ENCODE measurements around the gene BTBD9. TPM values are rescaled to one million over a fixed set of nuclear protein-coding genes. Genes with fewer than 3 reads are reported as not detected.

BTBD9 gene
- total and polyA plus RNA-seq, 2 donors (not counting 1 experiment from before 2014, with no cell fraction given), result 4.1 to 48.9 TPM

GRCh38 chr6:38564301-38564700 lies 75.4 kb downstream of the BTBD9 start:
- H3K9me3 Mint-ChIP-seq (ENCODE audit: insufficient read depth), result no peaks in the 10 kb centered on the region
- DNase-seq (no peak), ATAC-seq (ENCODE audit: low read depth) (no peak)
- no peak overlapping the region for H3K4me2 ChIP-seq (replicated peaks; ENCODE audit: low read depth, low read length, poor library complexity, severe bottlenecking)
- no peaks in the 10 kb centered on the region for H3K79me2 ChIP-seq (ENCODE audit: control insufficient read depth, insufficient read depth, low read length)
- intact Hi-C loops (cut with micrococcal nuclease), result no loop called here
- peaks cover 22% of the 10 kb centered on the region for H3K4me1 Mint-ChIP-seq
- no peak for TF ChIP-seq CTCF (IDR thresholded peaks at IDR 0.05)
- CTCF ChIA-PET, result interaction anchor here (0.7 to 1.5 kb wide), 3 partner anchors 10 to 15 kb away, joined by 3 to 5 read pairs (median 3); no protein-coding TSS in a partner anchor
- H3K27ac ChIP-seq (ENCODE audit: low read length in 2 of 2), result no peak overlapping the region
- no peak overlapping the region for H3K4me3 ChIP-seq (ENCODE audit: control extremely low read depth in 1 of 5, extremely low read depth in 1 of 5, insufficient read depth in 1 of 5, low read depth in 2 of 5, low read length in 4 of 5)
- no peak overlapping the region for H3K4me3 Mint-ChIP-seq
- H3K4me1 ChIP-seq (ENCODE audit: control insufficient read depth in 2 of 2, insufficient read depth in 2 of 2, low read length in 2 of 2), result peaks cover 6 to 8% of the 10 kb centered on the region in 2 donors
- H3K36me3 ChIP-seq (replicated peaks in 1 of 2; ENCODE audit: control extremely low read depth in 1 of 2, control insufficient read depth in 1 of 2, extremely low read depth in 1 of 2, insufficient read depth in 2 of 2, low read length in 1 of 2), result no peaks in the 10 kb centered on the region
- no peaks in the 10 kb centered on the region for H4K20me1 ChIP-seq (ENCODE audit: control insufficient read depth, insufficient read depth, low read length, poor library complexity, severe bottlenecking)
- H3K9me3 ChIP-seq (ENCODE audit: control extremely low read depth in 1 of 3, control insufficient read depth in 2 of 3, insufficient read depth in 1 of 3, low read length in 2 of 3), result peaks cover 0 to 2% (median 0%) of the 10 kb centered on the region in 3 donors
- H3K27ac Mint-ChIP-seq, result peak overlapping the region; percentile 23
- H3K27me3 ChIP-seq (replicated peaks in 1 of 4; ENCODE audit: control extremely low read depth in 1 of 4, control insufficient read depth in 3 of 4, insufficient read depth in 4 of 4, low read length in 3 of 4), result no peaks in the 10 kb centered on the region
- no peak overlapping the region for H3K9ac ChIP-seq (ENCODE audit: low read length)
- WGBS (ENCODE audit: insufficient coverage), result 60% methylated on average over 3 of the region's 4 CpGs
- H2AFZ ChIP-seq (ENCODE audit: insufficient read depth, low read depth, low read length, poor library complexity, severe bottlenecking), result no peak overlapping the region
- POLR2A ChIA-PET, result no interaction called here
- no peaks in the 10 kb centered on the region for H3K27me3 Mint-ChIP-seq

- CTCF ChIA-PET, result no interaction called here
- intact Hi-C loops (cut with micrococcal nuclease), result no loop called here
Measured at GRCh38 chr6:38555606-38556005, 84.1 kb downstream of the BTBD9 start.

More at GRCh38 chr6:38555606-38556005, 84.1 kb downstream of the BTBD9 start:
- Histone ChIP-seq H3K79me2 (ENCODE audit: control insufficient read depth, insufficient read depth, low read length) (peaks cover 3% of the 10 kb centered on the region), H3K4me2 (replicated peaks; ENCODE audit: low read depth, low read length, poor library complexity, severe bottlenecking) (no peak overlapping the region), H3K9me3 (ENCODE audit: control extremely low read depth in 1 of 3, control insufficient read depth in 2 of 3, insufficient read depth in 1 of 3, low read length in 2 of 3) (peaks cover 3 to 8% (median 6%) of the 10 kb centered on the region in 3 donors), H3K36me3 (replicated peaks in 1 of 2; ENCODE audit: control extremely low read depth in 1 of 2, control insufficient read depth in 1 of 2, extremely low read depth in 1 of 2, insufficient read depth in 2 of 2, low read length in 1 of 2) (no peaks in the 10 kb centered on the region), H2AFZ (ENCODE audit: insufficient read depth, low read depth, low read length, poor library complexity, severe bottlenecking) (no peak overlapping the region), H3K27me3 (replicated peaks in 1 of 4; ENCODE audit: control extremely low read depth in 1 of 4, control insufficient read depth in 3 of 4, insufficient read depth in 4 of 4, low read length in 3 of 4) (no peaks in the 10 kb centered on the region), H4K20me1 (ENCODE audit: control insufficient read depth, insufficient read depth, low read length, poor library complexity, severe bottlenecking) (no peaks in the 10 kb centered on the region), H3K27ac (ENCODE audit: low read length in 2 of 2) (no peak overlapping the region), H3K4me3 (ENCODE audit: control extremely low read depth in 1 of 5, extremely low read depth in 1 of 5, insufficient read depth in 1 of 5, low read depth in 2 of 5, low read length in 4 of 5) (no peak overlapping the region), H3K4me1 (ENCODE audit: control insufficient read depth in 2 of 2, insufficient read depth in 2 of 2, low read length in 2 of 2) (peaks cover 22% of the 10 kb centered on the region in 2 donors), H3K9ac (ENCODE audit: low read length) (no peak overlapping the region)
- POLR2A ChIA-PET, result no interaction called here
- H3K4me1 Mint-ChIP-seq, result peaks cover 14% of the 10 kb centered on the region
- H3K4me3 Mint-ChIP-seq, result no peak overlapping the region
- ATAC-seq (ENCODE audit: low read depth) (no peak), DNase-seq (no peak)
- WGBS (ENCODE audit: insufficient coverage), result 100% methylated on average over 1 of the region's 3 CpGs
- no peaks in the 10 kb centered on the region for H3K9me3 Mint-ChIP-seq (ENCODE audit: insufficient read depth)
- H3K27me3 Mint-ChIP-seq, result no peaks in the 10 kb centered on the region
- H3K27ac Mint-ChIP-seq, result no peak overlapping the region
- no peak for TF ChIP-seq CTCF (IDR thresholded peaks at IDR 0.05)
- no peak for TF ChIP-seq EZH2 (IDR thresholded peaks at IDR 0.05; ENCODE audit: borderline replicate concordance, insufficient read depth, low read depth, low read length, poor library complexity, severe bottlenecking)

Data from B cell (primary cell).